Gastrocnemius medialis (tissue), 4 donors: ENCODE measurements around the gene FBXL13.

Experiments
- POLR2A ChIP-seq, 2 donors: fragments of 450-650 bp; IDR thresholded peaks; one replicate each; pipeline ENCODE4 v1.6.1; 2017; ENCODE audit warnings: antibody characterized with exemption in 2 of 2, mild to moderate bottlenecking in 2 of 2, moderate library complexity in 2 of 2
- TF ChIP-seq, protein P1 (sequence below), 5 experiments: fragments of 450-650 bp in 3 of 5; fragments of 200-600 bp in 2 of 5; sonication (generic) in 2 of 5; IDR thresholded peaks in 4 of 5; conservative IDR thresholded peaks in 1 of 5; 1 replicate in 4 of 5; 2 replicates in 1 of 5; pipeline ENCODE4 v1.5.1; 2016 to 2019; ENCODE audit warnings: antibody characterized with exemption in 5 of 5, mild to moderate bottlenecking in 3 of 5, moderate library complexity in 3 of 5

DNA sequence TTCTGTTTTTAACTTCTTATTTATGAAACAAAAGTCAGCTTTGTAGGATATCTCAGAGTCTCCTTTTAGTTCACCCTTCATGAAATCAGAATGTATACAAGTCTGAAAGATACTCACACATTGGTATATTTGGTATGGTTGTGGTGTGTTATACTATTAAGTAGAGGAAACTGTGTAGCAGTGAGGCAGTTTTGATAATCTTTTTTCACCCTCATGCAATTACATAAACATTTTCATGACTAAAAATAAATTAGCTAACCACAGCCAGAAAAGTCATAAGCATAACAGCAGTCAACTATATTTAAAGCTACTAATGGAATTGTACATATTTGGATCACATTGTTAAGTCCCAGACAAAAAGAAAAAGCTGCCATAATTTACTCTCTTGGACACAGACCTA, 263.7 kb downstream of the FBXL13 start:
- TF ChIP-seq POLR2A (IDR thresholded peaks at IDR 0.05), result no peak
- TF ChIP-seq, protein P1, sequence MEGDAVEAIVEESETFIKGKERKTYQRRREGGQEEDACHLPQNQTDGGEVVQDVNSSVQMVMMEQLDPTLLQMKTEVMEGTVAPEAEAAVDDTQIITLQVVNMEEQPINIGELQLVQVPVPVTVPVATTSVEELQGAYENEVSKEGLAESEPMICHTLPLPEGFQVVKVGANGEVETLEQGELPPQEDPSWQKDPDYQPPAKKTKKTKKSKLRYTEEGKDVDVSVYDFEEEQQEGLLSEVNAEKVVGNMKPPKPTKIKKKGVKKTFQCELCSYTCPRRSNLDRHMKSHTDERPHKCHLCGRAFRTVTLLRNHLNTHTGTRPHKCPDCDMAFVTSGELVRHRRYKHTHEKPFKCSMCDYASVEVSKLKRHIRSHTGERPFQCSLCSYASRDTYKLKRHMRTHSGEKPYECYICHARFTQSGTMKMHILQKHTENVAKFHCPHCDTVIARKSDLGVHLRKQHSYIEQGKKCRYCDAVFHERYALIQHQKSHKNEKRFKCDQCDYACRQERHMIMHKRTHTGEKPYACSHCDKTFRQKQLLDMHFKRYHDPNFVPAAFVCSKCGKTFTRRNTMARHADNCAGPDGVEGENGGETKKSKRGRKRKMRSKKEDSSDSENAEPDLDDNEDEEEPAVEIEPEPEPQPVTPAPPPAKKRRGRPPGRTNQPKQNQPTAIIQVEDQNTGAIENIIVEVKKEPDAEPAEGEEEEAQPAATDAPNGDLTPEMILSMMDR (IDR thresholded peaks at IDR 0.05 in 4 of 5, conservative IDR thresholded peaks at IDR 0.05 in 1 of 5), result no peak
